Purkinje cell (primary cell): ENCODE data around the gene GLA. TPM values are rescaled to one million over a fixed set of nuclear protein-coding genes. Genes with fewer than 3 reads are reported as not detected.

Experiments
- polyA plus RNA-seq: library from polyadenylated mRNA; unstranded; fragments of >200 nt; fragmentation: Nextera tagmentation; gene quantifications from 2 replicates; pipeline ENCODE4 v1.2.1, GENCODE V29; 2014

GLA gene
- polyA plus RNA-seq, result 25.6 and 38.5 TPM in 2 replicates

GRCh38 chrX:101407748-101408531, at the start of gene GLA, which contains the start of gene HNRNPH2:
TSS of gene GLA (minus strand) at chrX:101407925. CDS start at chrX:101407903, 22 bp downstream.
TSS of gene HNRNPH2 (plus strand) at chrX:101408222. CDS start at chrX:101411989, 3,767 bp downstream.

GRCh38 chrX:101390664-101391525, 16.8 kb downstream of the GLA start, which contains the start of gene RPL36A:
TSS of gene RPL36A (plus strand) at chrX:101391011. CDS start at chrX:101391044, 33 bp downstream.

GRCh38 chrX:101385795-101386541, 21.8 kb downstream of the GLA start, which contains the start of gene BTK:
TSS of gene BTK (minus strand) at chrX:101386191. CDS start at chrX:101375284, 10,907 bp downstream.

GRCh38 chrX:101348452-101349192, 59.1 kb downstream of the GLA start, which contains the start of gene TIMM8A:
TSS of gene TIMM8A (minus strand) at chrX:101348742. CDS start at chrX:101348664, 78 bp downstream.

Other genes with a start within 250 kb of the GLA start
- 1.0 and 1.2 TPM in 2 replicates for gene DRP2, start 188.1 kb downstream of the GLA start, polyA plus RNA-seq
- 0.18 TPM in 1 of 2 replicates, not detected in the other for gene TAF7L, start 116.6 kb downstream of the GLA start, polyA plus RNA-seq
- gene TIMM8A, start 59.2 kb downstream of the GLA start, polyA plus RNA-seq, result 30.4 and 33.9 TPM in 2 replicates
- gene BTK, start 21.7 kb downstream of the GLA start, polyA plus RNA-seq, result not detected in 2 replicates
- gene RPL36A, start 16.9 kb downstream of the GLA start, polyA plus RNA-seq, result 271 and 273 TPM in 2 replicates
- gene HNRNPH2, start 297 bp upstream of the GLA start, polyA plus RNA-seq, result 56.3 and 96.7 TPM in 2 replicates
- 5.1 and 9.9 TPM in 2 replicates for gene ARMCX4, start 77.5 kb upstream of the GLA start, polyA plus RNA-seq
- 39.2 and 45.7 TPM in 2 replicates for gene ARMCX1, start 142.6 kb upstream of the GLA start, polyA plus RNA-seq
- 45.5 and 75.8 TPM in 2 replicates for gene ARMCX6, start 210.1 kb upstream of the GLA start, polyA plus RNA-seq
- 21.3 and 32.1 TPM in 2 replicates for gene ARMCX3, start 215.2 kb upstream of the GLA start, polyA plus RNA-seq